Gastrocnemius medialis (tissue), 4 donors: ENCODE measurements around the gene CAMSAP1.

Experiments
- CTCF ChIP-seq, 5 experiments: fragments of 450-650 bp in 3 of 5; fragments of 200-600 bp in 2 of 5; sonication (generic) in 2 of 5; IDR thresholded peaks in 4 of 5; conservative IDR thresholded peaks in 1 of 5; 1 replicate in 4 of 5; 2 replicates in 1 of 5; pipeline ENCODE4 v1.5.1; 2016 to 2019; ENCODE audit warnings: antibody characterized with exemption in 5 of 5, mild to moderate bottlenecking in 3 of 5, moderate library complexity in 3 of 5
- POLR2A ChIP-seq, 2 donors: fragments of 450-650 bp; IDR thresholded peaks; one replicate each; pipeline ENCODE4 v1.6.1; 2017; ENCODE audit warnings: antibody characterized with exemption in 2 of 2, mild to moderate bottlenecking in 2 of 2, moderate library complexity in 2 of 2

GRCh38 chr9:135814421-135815095, 92.8 kb downstream of the CAMSAP1 start:
- TF ChIP-seq CTCF (IDR thresholded peaks at IDR 0.05 in 4 of 5, conservative IDR thresholded peaks at IDR 0.05 in 1 of 5) (no peak), POLR2A (IDR thresholded peaks at IDR 0.05) (no peak)
